Measurements from ENCODE around the gene ATRAID. TPM values are rescaled to one million over a fixed set of nuclear protein-coding genes. Genes with fewer than 3 reads are reported as not detected.

ATRAID gene
- total RNA-seq, 1 experiment from 2014 or later: 92.8 TPM

GRCh38 chr2:27222407-27222806, 10.6 kb downstream of the ATRAID start:
- H3K27me3 ChIP-seq (ENCODE audit: insufficient read depth, low read depth): no peaks in the 10 kb centered on the region
- DNase-seq: no peak
- H3K9me3 ChIP-seq (ENCODE audit: insufficient read depth, low read depth): no peaks in the 10 kb centered on the region
- ChIA-PET POLR2A (ENCODE audit: unreplicated experiment) (no interaction called here), CTCF (no interaction called here)
- H3K4me2 ChIP-seq: no peak overlapping the region
- TF ChIP-seq EZH2 (IDR thresholded peaks at IDR 0.05; ENCODE audit: low read depth) (no peak), CTCF (conservative IDR thresholded peaks at IDR 0.05) (no peak)
- intact Hi-C loops (cut with micrococcal nuclease; ENCODE audit: unreplicated experiment): no loop called here
- H3K36me3 ChIP-seq (ENCODE audit: low read depth): peaks cover 25% of the 10 kb centered on the region
- peaks cover 24% of the 10 kb centered on the region for H3K79me2 ChIP-seq (ENCODE audit: low read depth)
- no peak overlapping the region for H3K27ac ChIP-seq
- no TSS peak for BruUV-seq (replicated peaks)
- H4K20me1 ChIP-seq (ENCODE audit: insufficient read depth): no peaks in the 10 kb centered on the region
- peaks cover 10% of the 10 kb centered on the region for H3K4me1 ChIP-seq (replicated peaks; ENCODE audit: insufficient read depth)
- no peak overlapping the region for H3K4me3 ChIP-seq
- no peaks in the 10 kb centered on the region for H3K9me2 ChIP-seq (ENCODE audit: insufficient read depth)
- no peaks in the 10 kb centered on the region; the same call in 1 of the 2 replicates for H3F3A ChIP-seq (ENCODE audit: insufficient read depth, low read depth)
- H2AFZ ChIP-seq: no peak overlapping the region

GRCh38 chr2:27223416-27223815, 11.6 kb downstream of the ATRAID start:
- Histone ChIP-seq H3K4me3 (no peak overlapping the region), H4K20me1 (ENCODE audit: insufficient read depth) (no peaks in the 10 kb centered on the region), H3K36me3 (ENCODE audit: low read depth) (peaks cover 34% of the 10 kb centered on the region), H3K79me2 (ENCODE audit: low read depth) (peaks cover 14% of the 10 kb centered on the region), H3K27ac (no peak overlapping the region), H3K4me1 (replicated peaks; ENCODE audit: insufficient read depth) (peaks cover 5% of the 10 kb centered on the region), H2AFZ (no peak overlapping the region), H3K27me3 (ENCODE audit: insufficient read depth, low read depth) (no peaks in the 10 kb centered on the region), H3K9me3 (ENCODE audit: insufficient read depth, low read depth) (no peaks in the 10 kb centered on the region), H3K9me2 (ENCODE audit: insufficient read depth) (no peaks in the 10 kb centered on the region), H3K4me2 (no peak overlapping the region), H3F3A (ENCODE audit: insufficient read depth, low read depth) (no peaks in the 10 kb centered on the region; the same call in 1 of the 2 replicates)
- DNase-seq: no peak
- TF ChIP-seq CTCF (conservative IDR thresholded peaks at IDR 0.05): no peak
- ChIA-PET POLR2A (ENCODE audit: unreplicated experiment) (no interaction called here), CTCF (no interaction called here)
- no TSS peak for BruUV-seq (replicated peaks)
- intact Hi-C loops (cut with micrococcal nuclease; ENCODE audit: unreplicated experiment): no loop called here

- CTCF ChIA-PET: no interaction called here
- BruUV-seq (replicated peaks): no TSS peak
- intact Hi-C loops (cut with micrococcal nuclease; ENCODE audit: unreplicated experiment): no loop called here
These were observed 13.7 kb downstream of the ATRAID start for GRCh38 chr2:27225526-27225925.

More at GRCh38 chr2:27225526-27225925, 13.7 kb downstream of the ATRAID start:
- Histone ChIP-seq H3K4me2 (no peak overlapping the region), H3K9me2 (ENCODE audit: insufficient read depth) (no peaks in the 10 kb centered on the region), H3K4me3 (no peak overlapping the region), H3K9me3 (ENCODE audit: insufficient read depth, low read depth) (no peaks in the 10 kb centered on the region), H3K27ac (no peak overlapping the region), H3K4me1 (replicated peaks; ENCODE audit: insufficient read depth) (no peaks in the 10 kb centered on the region), H2AFZ (no peak overlapping the region), H3K79me2 (ENCODE audit: low read depth) (no peaks in the 10 kb centered on the region), H4K20me1 (ENCODE audit: insufficient read depth) (no peaks in the 10 kb centered on the region), H3K36me3 (ENCODE audit: low read depth) (peaks cover 25% of the 10 kb centered on the region; the same call in 1 of the 2 replicates), H3F3A (ENCODE audit: insufficient read depth, low read depth) (no peaks in the 10 kb centered on the region; the same call in 1 of the 2 replicates), H3K27me3 (ENCODE audit: insufficient read depth, low read depth) (no peaks in the 10 kb centered on the region)
- no peak for TF ChIP-seq EZH2 (IDR thresholded peaks at IDR 0.05; ENCODE audit: low read depth)
- no peak for TF ChIP-seq CTCF (conservative IDR thresholded peaks at IDR 0.05)
- DNase-seq: no peak
- POLR2A ChIA-PET (ENCODE audit: unreplicated experiment): no interaction called here

All from PC-9 (cell line).